AG10803 (cell line): Measurements from ENCODE around the gene KCNJ4.

Experiments used
- DNase-seq: peaks from one replicate; pipeline ENCODE4 v3.0.0; 2010; ENCODE audit warnings: low read depth
- H3K4me3 ChIP-seq: 2 replicates; pipeline ENCODE4 v1.5.1; 2011; ENCODE audit warnings: mild to moderate bottlenecking, low read length, control low read depth
- TF ChIP-seq, protein P1 (sequence below): conservative IDR thresholded peaks from 2 replicates; pipeline ENCODE4 v1.5.1; 2011; ENCODE audit warnings: mild to moderate bottlenecking, low read length, control low read depth, inconsistent platforms

The KCNJ4 gene

GRCh38 chr22:38429499-38430068, 25.4 kb downstream of the KCNJ4 start:
- no peak overlapping the region for H3K4me3 ChIP-seq
- DNase-seq = peak; percentile 21
- TF ChIP-seq, protein P1, sequence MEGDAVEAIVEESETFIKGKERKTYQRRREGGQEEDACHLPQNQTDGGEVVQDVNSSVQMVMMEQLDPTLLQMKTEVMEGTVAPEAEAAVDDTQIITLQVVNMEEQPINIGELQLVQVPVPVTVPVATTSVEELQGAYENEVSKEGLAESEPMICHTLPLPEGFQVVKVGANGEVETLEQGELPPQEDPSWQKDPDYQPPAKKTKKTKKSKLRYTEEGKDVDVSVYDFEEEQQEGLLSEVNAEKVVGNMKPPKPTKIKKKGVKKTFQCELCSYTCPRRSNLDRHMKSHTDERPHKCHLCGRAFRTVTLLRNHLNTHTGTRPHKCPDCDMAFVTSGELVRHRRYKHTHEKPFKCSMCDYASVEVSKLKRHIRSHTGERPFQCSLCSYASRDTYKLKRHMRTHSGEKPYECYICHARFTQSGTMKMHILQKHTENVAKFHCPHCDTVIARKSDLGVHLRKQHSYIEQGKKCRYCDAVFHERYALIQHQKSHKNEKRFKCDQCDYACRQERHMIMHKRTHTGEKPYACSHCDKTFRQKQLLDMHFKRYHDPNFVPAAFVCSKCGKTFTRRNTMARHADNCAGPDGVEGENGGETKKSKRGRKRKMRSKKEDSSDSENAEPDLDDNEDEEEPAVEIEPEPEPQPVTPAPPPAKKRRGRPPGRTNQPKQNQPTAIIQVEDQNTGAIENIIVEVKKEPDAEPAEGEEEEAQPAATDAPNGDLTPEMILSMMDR = no peak

DNA sequence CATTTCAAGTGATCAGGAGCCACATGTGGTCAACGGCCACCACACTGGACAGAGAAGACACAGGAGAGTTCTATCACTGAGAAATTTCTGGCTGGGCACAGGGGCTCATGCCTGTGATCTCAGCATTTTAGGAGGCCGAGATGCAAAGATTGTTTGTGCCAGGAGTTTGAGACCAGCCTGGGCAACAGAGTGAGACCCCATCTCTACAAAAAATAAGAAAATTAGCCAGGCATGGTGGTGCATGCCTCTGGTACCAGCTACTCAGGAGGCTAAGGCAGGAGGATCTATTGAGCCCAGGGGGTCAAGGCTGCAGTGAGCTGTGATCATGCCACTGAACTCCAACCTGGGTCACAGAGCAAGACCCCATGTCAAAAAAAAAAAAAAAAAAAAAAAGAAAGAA, 26.3 kb downstream of the KCNJ4 start:
- no peak for DNase-seq
- TF ChIP-seq, protein P1 = no peak
- H3K4me3 ChIP-seq = no peak overlapping the region

GRCh38 chr22:38427940-38428339, 27.1 kb downstream of the KCNJ4 start:
- TF ChIP-seq, protein P1 = no peak
- no peak overlapping the region for H3K4me3 ChIP-seq
- DNase-seq = no peak

GRCh38 chr22:38427465-38427864, 27.5 kb downstream of the KCNJ4 start:
- no peak overlapping the region for H3K4me3 ChIP-seq
- TF ChIP-seq, protein P1 = no peak
- DNase-seq = no peak

GRCh38 chr22:38426628-38427027, 28.4 kb downstream of the KCNJ4 start:
- TF ChIP-seq, protein P1 = no peak
- no peak for DNase-seq
- no peak overlapping the region for H3K4me3 ChIP-seq

DNA sequence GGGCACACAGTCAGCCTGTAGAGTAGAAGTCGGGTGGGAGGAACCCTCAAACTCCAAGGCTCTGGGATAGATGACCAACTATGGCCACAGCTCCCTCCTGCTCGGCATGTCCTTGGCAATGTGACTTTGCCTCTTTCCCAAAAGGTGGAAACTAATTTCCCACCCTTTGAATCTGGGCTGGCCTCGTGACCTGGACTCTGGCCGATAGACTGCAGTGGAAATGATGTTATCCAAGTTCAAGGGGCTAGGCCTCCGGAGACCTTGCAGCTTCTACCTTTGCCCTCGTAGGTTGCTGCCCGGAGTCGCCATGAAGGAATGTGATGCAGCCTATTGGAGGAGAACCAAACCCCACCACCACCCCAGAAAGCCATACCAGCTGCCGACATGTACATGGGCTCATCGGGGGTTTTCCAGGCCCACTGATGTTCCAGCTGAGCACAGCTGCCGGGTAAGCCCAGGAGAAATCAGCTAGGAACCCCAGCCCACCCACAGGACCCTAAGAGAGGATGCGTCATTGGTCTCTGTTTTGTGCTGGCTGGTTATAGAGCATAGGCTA, 30.4 kb downstream of the KCNJ4 start:
- DNase-seq = no peak
- TF ChIP-seq, protein P1 = no peak
- no peak overlapping the region for H3K4me3 ChIP-seq
